Astrocyte (in vitro differentiated cells and primary cell): Measurements from ENCODE around the gene PXDC1. TPM values are rescaled to one million over a fixed set of nuclear protein-coding genes. Genes with fewer than 3 reads are reported as not detected.
A peak's percentile ranks its signal among the peaks of the same experiment; 100 is the strongest.

Experiments used
- DNase-seq: peaks from one replicate; pipeline ENCODE4 v3.0.0-alpha.2; 2010; ENCODE audit warnings: low read depth
- FAIRE-seq: peaks from 2 replicates; lab custom pipeline; 2011; peaks lifted over from hg19 to GRCh38; lab: Jason Lieb, UNC
- H2AFZ ChIP-seq: 2 replicates; pipeline ENCODE4 v1.6.0; 2012; ENCODE audit warnings: low read depth, low read length, inconsistent platforms
- H3K27ac ChIP-seq: 2 replicates; pipeline ENCODE4 v1.5.1; 2011; ENCODE audit warnings: low read depth, low read length, inconsistent platforms
- H3K27me3 ChIP-seq: 2 replicates; pipeline ENCODE4 v1.6.0; 2011; ENCODE audit warnings: low read length, inconsistent platforms; ENCODE audit not compliant: insufficient read depth
- H3K36me3 ChIP-seq: 2 replicates; pipeline ENCODE4 v1.5.1; 2011; ENCODE audit warnings: low read length, inconsistent platforms; ENCODE audit not compliant: insufficient read depth
- H3K4me1 ChIP-seq: 2 replicates; pipeline ENCODE4 v1.5.1; 2011; ENCODE audit warnings: low read length, inconsistent platforms; ENCODE audit not compliant: insufficient read depth
- H3K4me2 ChIP-seq: 2 replicates; pipeline ENCODE4 v1.6.0; 2012; ENCODE audit warnings: low read length, inconsistent platforms
- H3K4me3 ChIP-seq: 2 replicates; pipeline ENCODE4 v1.5.1; 2011; ENCODE audit warnings: low read depth, mild to moderate bottlenecking, low read length, inconsistent platforms; ENCODE audit not compliant: insufficient read depth
- H3K79me2 ChIP-seq: 2 replicates; pipeline ENCODE4 v1.6.0; 2012; ENCODE audit warnings: mild to moderate bottlenecking, low read length, inconsistent platforms; ENCODE audit not compliant: insufficient read depth
- H3K9ac ChIP-seq: 2 replicates; pipeline ENCODE4 v1.6.0; 2012; ENCODE audit warnings: mild to moderate bottlenecking, low read length, inconsistent platforms
- H3K9me3 ChIP-seq: 2 replicates; pipeline ENCODE4 v1.5.1; 2012; ENCODE audit warnings: low read depth, mild to moderate bottlenecking, low read length, inconsistent platforms; ENCODE audit not compliant: insufficient read depth
- H4K20me1 ChIP-seq: 2 replicates; pipeline ENCODE4 v1.6.0; 2012; ENCODE audit warnings: low read length, inconsistent platforms; ENCODE audit not compliant: insufficient read depth
- H3K27ac Mint-ChIP-seq: one replicate; pipeline ENCODE4 v1.8.0; 2021; ENCODE audit warnings: mild to moderate bottlenecking, mixed read lengths; ENCODE audit not compliant: unreplicated experiment
- H3K27me3 Mint-ChIP-seq: one replicate; pipeline ENCODE4 v1.8.0; 2021; ENCODE audit warnings: low read depth, mixed read lengths; ENCODE audit not compliant: unreplicated experiment
- H3K36me3 Mint-ChIP-seq: one replicate; pipeline ENCODE4 v1.8.0; 2021; ENCODE audit warnings: low read depth, mixed read lengths; ENCODE audit not compliant: unreplicated experiment
- H3K4me1 Mint-ChIP-seq: one replicate; pipeline ENCODE4 v1.8.0; 2021; ENCODE audit warnings: low read depth, mixed read lengths; ENCODE audit not compliant: unreplicated experiment
- H3K4me3 Mint-ChIP-seq: one replicate; pipeline ENCODE4 v1.8.0; 2021; ENCODE audit warnings: mild to moderate bottlenecking, moderate library complexity, mixed read lengths; ENCODE audit not compliant: unreplicated experiment
- H3K9me3 Mint-ChIP-seq: one replicate; pipeline ENCODE4 v1.8.0; 2021; ENCODE audit warnings: mild to moderate bottlenecking, mixed read lengths; ENCODE audit not compliant: unreplicated experiment
- EZH2 ChIP-seq: IDR thresholded peaks from 2 replicates; pipeline ENCODE4 v1.6.1; 2012; ENCODE audit warnings: mild to moderate bottlenecking, low read length, inconsistent platforms; ENCODE audit not compliant: insufficient read depth
- total RNA-seq: library from RNA; stranded (reverse); gene quantifications from 2 replicates; pipeline ENCODE4 v1.2.1, GENCODE V29; 2021
- TF ChIP-seq, protein P1 (sequence below): IDR thresholded peaks from 2 replicates; pipeline ENCODE4 v1.5.1; 2011; ENCODE audit warnings: low read depth, mild to moderate bottlenecking, inconsistent platforms, low read length, moderate library complexity; ENCODE audit not compliant: insufficient read depth

The PXDC1 gene
- total RNA-seq, 1 donor from 2014 or later: 58.2 TPM

DNA sequence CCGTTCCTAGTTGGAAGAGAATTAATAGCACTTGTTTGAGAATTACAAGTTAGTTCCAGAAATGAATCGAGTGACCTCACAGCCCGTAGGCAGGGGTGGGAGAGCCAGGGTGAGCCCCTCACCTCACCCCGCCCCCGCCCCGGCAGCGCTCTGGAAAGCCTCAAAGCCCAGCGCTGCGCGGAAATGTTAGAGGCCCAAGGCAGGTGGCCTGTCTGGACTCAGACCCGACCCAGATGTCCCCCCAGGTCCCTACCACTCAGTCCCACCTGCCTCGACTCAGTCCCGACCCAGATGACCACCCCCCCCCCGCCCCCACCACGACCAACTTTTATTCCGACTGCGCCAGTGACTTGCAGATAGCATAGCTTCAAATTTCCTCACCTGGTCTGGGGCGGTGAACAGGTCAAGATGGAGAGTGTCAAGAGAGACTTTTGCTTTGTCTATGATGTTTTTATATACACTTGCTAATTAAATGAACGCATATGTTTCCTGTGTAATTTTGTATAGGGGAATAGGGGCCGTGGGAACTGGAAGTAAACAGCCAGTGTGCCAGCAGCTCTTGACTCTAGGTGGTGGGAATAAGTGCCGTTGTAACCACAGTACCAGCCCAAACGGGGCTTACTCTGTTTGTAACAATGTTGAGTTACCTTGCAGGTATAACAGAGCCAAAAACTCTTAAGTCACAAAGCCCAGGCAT is 1.2 kb upstream of the PXDC1 start:
- Histone ChIP-seq H3K27me3 (no peaks in the 10 kb centered on the region), H3K27ac (peak overlapping the region; percentile 84), H3K4me3 (peak overlapping the region; percentile 78), H4K20me1 (peaks cover 26% of the 10 kb centered on the region), H3K36me3 (peaks cover 4% of the 10 kb centered on the region), H3K9ac (peak overlapping the region; percentile 96), H3K4me1 (peaks cover 23% of the 10 kb centered on the region), H2AFZ (peak overlapping the region; percentile 66), H3K79me2 (peaks cover 39% of the 10 kb centered on the region), H3K9me3 (no peaks in the 10 kb centered on the region), H3K4me2 (peak overlapping the region; percentile 91)
- Mint-ChIP-seq H3K4me3 (peak overlapping the region; percentile 75), H3K9me3 (peaks cover 2% of the 10 kb centered on the region), H3K4me1 (peaks cover 25% of the 10 kb centered on the region), H3K36me3 (peaks cover 3% of the 10 kb centered on the region), H3K27me3 (no peaks in the 10 kb centered on the region), H3K27ac (no peak overlapping the region)
- DNase-seq (no peak), FAIRE-seq (no peak)
- TF ChIP-seq EZH2: no peak
- TF ChIP-seq, protein P1, sequence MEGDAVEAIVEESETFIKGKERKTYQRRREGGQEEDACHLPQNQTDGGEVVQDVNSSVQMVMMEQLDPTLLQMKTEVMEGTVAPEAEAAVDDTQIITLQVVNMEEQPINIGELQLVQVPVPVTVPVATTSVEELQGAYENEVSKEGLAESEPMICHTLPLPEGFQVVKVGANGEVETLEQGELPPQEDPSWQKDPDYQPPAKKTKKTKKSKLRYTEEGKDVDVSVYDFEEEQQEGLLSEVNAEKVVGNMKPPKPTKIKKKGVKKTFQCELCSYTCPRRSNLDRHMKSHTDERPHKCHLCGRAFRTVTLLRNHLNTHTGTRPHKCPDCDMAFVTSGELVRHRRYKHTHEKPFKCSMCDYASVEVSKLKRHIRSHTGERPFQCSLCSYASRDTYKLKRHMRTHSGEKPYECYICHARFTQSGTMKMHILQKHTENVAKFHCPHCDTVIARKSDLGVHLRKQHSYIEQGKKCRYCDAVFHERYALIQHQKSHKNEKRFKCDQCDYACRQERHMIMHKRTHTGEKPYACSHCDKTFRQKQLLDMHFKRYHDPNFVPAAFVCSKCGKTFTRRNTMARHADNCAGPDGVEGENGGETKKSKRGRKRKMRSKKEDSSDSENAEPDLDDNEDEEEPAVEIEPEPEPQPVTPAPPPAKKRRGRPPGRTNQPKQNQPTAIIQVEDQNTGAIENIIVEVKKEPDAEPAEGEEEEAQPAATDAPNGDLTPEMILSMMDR: no peak

DNA sequence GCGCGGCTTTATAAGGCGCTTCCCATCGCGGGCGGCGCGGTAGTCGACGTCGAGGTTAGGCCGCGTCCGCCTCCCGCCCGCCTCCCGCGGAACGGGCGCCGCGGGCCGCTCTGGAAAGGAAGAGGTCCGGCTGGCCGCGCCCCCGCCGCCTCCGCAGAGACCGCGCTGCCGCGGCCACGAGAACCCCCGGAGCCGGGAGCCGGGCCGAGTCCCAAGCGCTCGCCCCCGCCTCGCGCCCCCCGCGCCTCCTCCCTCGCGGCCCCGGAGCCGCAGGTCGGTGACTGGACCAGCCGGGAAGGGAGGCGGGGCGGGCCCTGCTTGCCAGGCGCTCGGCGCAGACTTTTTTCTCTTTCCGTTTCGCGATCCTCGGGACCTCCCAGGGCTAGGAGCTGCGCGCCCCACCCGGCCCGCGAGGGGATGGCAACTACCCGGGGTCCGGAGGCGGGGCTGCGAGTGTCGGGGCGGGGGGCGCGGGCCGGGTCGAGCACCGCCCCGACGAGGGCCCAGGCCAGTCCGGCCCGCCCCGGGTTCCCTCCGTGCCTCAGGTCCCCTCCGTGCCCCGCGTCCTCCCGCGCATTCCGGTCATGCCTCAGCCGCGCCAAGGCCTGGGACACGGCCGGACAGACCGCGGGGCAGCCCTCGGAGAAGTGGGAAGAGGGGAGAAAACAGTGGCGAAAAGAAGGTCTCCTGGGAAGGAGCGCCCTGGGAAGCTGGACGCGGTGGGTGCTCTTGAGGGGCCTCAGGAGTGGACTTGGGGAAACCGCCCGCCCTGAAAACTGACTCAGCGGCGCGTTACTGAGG is 417 bp upstream of the PXDC1 start:
- no peaks in the 10 kb centered on the region for H3K9me3 ChIP-seq
- H3K27ac Mint-ChIP-seq: no peak overlapping the region
- H3K27me3 ChIP-seq: no peaks in the 10 kb centered on the region
- peaks cover 46% of the 10 kb centered on the region for H3K79me2 ChIP-seq
- peak overlapping the region; percentile 91 for H3K4me2 ChIP-seq
- H3K27ac ChIP-seq: peak overlapping the region; percentile 84
- FAIRE-seq: no peak
- peaks cover 33% of the 10 kb centered on the region for H4K20me1 ChIP-seq
- peak overlapping the region; percentile 78 for H3K4me3 ChIP-seq
- peaks cover 5% of the 10 kb centered on the region for H3K36me3 Mint-ChIP-seq
- TF ChIP-seq, protein P1: no peak
- no peak for TF ChIP-seq EZH2
- H3K9me3 Mint-ChIP-seq: no peaks in the 10 kb centered on the region
- H3K36me3 ChIP-seq: peaks cover 7% of the 10 kb centered on the region
- peak overlapping the region; percentile 66 for H2AFZ ChIP-seq
- DNase-seq: peak; percentile 84
- H3K4me1 ChIP-seq: peaks cover 29% of the 10 kb centered on the region
- peak overlapping the region; percentile 75 for H3K4me3 Mint-ChIP-seq
- no peaks in the 10 kb centered on the region for H3K27me3 Mint-ChIP-seq
- H3K4me1 Mint-ChIP-seq: peaks cover 32% of the 10 kb centered on the region
- H3K9ac ChIP-seq: peak overlapping the region; percentile 96
